HL-60 (cell line): ENCODE data around the gene PGAM2.
"Not testable (repeated sequence)": the region's sequence is repeated elsewhere in the genome, so short reads cannot be mapped to it uniquely, and the experiment has no call there.

ENCODE experiments used
- GABPA ChIP-seq: IDR thresholded peaks from 2 replicates; pipeline ENCODE4 v1.6.1; 2012; ENCODE audit warnings: low read depth
- TF ChIP-seq, protein P1 (sequence below): IDR thresholded peaks from one replicate; pipeline ENCODE4 v1.5.1; 2011; ENCODE audit warnings: low read length, control low read depth, inconsistent platforms; ENCODE audit not compliant: insufficient read depth

GRCh38 chr7:44031319-44031718 lies 34.0 kb downstream of the PGAM2 start:
- TF ChIP-seq, protein P1, sequence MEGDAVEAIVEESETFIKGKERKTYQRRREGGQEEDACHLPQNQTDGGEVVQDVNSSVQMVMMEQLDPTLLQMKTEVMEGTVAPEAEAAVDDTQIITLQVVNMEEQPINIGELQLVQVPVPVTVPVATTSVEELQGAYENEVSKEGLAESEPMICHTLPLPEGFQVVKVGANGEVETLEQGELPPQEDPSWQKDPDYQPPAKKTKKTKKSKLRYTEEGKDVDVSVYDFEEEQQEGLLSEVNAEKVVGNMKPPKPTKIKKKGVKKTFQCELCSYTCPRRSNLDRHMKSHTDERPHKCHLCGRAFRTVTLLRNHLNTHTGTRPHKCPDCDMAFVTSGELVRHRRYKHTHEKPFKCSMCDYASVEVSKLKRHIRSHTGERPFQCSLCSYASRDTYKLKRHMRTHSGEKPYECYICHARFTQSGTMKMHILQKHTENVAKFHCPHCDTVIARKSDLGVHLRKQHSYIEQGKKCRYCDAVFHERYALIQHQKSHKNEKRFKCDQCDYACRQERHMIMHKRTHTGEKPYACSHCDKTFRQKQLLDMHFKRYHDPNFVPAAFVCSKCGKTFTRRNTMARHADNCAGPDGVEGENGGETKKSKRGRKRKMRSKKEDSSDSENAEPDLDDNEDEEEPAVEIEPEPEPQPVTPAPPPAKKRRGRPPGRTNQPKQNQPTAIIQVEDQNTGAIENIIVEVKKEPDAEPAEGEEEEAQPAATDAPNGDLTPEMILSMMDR: not testable (repeated sequence)
- not testable (repeated sequence) for TF ChIP-seq GABPA
